Measurements from ENCODE around the gene FSTL1.

The FSTL1 gene

DNA sequence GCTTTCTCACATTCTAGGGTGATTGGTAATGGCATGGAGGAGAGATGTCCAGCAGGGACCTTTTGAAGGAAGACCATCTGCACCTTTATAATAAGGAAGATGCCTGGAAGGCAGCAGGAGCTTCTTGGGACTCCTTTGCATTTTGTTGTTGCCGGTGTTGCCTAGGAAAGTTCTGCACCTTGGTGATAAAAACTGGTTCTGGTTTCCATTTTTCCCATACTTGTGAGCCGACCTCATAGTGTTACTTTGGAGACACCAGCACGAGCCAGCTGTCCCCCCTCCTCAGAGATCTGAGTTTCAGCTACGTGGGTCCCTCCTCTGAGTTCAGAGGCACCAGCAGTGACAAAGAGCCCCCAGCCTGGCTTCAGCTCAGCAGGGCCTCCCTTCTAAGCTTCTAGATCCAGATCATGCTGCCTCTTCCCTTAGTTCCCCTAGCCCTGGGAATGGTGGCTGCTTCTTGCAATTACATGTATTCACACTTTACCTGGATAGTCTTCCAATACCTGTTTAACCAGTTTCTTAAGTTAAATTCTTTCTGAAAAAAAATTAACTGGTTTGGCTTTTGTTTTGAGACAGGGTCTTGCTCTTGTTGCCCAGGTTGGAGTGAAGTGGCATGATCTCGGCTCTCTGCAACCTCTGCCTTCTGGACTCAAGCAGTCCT, 18.0 kb upstream of the FSTL1 start:
- TF ChIP-seq, protein P1, sequence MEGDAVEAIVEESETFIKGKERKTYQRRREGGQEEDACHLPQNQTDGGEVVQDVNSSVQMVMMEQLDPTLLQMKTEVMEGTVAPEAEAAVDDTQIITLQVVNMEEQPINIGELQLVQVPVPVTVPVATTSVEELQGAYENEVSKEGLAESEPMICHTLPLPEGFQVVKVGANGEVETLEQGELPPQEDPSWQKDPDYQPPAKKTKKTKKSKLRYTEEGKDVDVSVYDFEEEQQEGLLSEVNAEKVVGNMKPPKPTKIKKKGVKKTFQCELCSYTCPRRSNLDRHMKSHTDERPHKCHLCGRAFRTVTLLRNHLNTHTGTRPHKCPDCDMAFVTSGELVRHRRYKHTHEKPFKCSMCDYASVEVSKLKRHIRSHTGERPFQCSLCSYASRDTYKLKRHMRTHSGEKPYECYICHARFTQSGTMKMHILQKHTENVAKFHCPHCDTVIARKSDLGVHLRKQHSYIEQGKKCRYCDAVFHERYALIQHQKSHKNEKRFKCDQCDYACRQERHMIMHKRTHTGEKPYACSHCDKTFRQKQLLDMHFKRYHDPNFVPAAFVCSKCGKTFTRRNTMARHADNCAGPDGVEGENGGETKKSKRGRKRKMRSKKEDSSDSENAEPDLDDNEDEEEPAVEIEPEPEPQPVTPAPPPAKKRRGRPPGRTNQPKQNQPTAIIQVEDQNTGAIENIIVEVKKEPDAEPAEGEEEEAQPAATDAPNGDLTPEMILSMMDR (IDR thresholded peaks at IDR 0.05; ENCODE audit: insufficient read depth, missing control alignments) = no peak
- FAIRE-seq (no peak), DNase-seq (ENCODE audit: insufficient read length, low spot score) (no peak)

DNA sequence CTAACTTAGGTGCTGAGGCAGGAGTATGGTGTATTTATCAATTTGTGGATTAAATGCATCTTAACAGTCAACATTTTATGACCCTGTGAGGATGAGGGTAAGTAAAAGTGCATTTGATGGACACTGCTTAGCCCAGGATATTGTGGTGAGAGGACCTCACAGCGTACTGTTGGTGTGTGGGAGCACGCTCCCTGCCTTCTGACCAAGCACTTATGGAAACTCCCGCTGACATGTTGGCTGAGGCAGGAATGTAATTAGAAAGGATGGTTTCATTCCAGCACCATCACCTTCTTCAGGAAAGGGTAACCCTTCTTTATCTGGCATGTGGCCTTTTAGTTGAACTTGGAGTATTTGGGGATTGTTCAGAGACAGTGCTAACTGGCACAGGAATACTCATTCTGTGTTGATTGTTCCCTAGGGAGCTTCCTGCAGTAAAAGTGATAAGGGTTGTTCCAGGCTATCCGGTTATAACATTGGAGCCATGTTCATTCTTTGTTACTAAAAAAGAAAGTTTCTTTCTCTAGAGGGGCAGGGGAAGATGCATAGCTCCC, 11.7 kb upstream of the FSTL1 start:
- TF ChIP-seq, protein P1 (IDR thresholded peaks at IDR 0.05; ENCODE audit: insufficient read depth, missing control alignments) = no peak
- DNase-seq (ENCODE audit: insufficient read length, low spot score) = no peak
- no peak for FAIRE-seq

DNA sequence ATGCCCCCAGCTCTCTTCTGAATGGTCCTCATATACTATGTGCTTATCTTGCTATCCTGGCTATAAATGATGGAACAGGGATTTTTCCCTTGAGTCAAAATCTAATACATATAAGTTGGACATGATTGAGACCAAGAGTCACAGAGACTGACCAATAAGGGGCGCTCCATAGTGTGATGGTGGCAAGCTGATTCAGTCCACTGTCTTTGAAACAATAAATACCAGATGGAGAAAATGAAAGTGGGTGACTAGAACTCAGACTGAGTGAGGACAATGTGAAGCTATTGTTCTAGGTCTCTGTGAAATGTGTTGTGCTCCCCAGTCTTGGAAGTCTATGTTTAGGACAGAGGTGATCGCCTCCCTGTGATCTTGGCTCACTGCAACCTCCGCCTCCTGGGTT, 10.6 kb upstream of the FSTL1 start:
- FAIRE-seq (no peak), DNase-seq (ENCODE audit: insufficient read length, low spot score) (no peak)
- TF ChIP-seq, protein P1 (IDR thresholded peaks at IDR 0.05; ENCODE audit: insufficient read depth, missing control alignments) = no peak

DNA sequence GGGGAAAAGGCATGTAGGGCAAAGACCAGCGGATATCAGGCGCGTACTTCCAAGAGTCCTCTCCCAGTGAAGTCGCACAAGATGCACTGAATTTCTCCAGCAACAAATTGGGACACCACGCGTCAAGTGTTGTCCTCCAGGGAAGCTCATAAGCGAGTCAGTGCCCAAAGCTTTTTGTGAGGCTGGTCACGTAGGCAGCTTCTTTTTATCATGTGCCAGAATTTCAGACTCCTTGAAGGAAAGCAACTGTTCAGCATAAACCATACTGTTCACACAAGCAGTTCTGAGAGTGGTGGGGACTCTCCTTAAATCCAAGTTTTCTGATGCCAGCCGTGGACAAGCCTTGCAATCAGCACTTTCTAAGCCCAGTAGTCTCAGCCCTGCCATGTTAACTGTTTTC, 10.1 kb upstream of the FSTL1 start:
- TF ChIP-seq, protein P1 (IDR thresholded peaks at IDR 0.05; ENCODE audit: insufficient read depth, missing control alignments) = no peak
- no peak for FAIRE-seq
- DNase-seq (ENCODE audit: insufficient read length, low spot score) = no peak

DNA sequence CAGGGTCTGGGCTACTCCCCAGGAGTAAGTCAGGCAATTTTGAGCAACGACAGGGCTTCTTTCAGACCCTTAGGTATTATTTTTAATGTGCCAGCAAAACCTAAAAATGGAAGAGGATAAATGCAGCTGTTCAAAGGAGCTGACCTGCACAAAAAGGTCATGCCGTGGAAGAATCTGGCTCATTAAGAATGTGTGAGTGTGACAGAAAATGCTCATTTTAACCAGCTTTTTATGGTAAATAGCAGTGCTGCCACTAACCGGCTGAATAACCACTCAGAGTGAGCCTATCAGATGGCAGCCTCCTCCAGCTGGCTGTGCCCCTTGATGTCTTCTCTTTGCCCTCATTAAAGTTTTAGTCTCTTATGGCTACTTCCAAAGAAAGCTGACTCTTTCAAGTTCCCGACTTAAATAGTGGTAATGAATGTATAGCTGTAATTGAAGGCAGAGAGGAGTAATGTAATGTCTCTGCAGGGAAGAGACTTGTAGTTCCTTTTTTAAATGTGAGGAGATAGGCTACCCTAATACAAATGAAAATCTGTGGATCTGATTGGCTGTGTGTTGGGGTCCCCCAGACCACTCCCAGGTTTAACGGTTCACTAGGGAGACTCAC, 9.5 kb upstream of the FSTL1 start:
- no peak for FAIRE-seq
- TF ChIP-seq, protein P1 (IDR thresholded peaks at IDR 0.05; ENCODE audit: insufficient read depth, missing control alignments) = no peak
- DNase-seq (ENCODE audit: insufficient read length, low spot score) = no peak

DNA sequence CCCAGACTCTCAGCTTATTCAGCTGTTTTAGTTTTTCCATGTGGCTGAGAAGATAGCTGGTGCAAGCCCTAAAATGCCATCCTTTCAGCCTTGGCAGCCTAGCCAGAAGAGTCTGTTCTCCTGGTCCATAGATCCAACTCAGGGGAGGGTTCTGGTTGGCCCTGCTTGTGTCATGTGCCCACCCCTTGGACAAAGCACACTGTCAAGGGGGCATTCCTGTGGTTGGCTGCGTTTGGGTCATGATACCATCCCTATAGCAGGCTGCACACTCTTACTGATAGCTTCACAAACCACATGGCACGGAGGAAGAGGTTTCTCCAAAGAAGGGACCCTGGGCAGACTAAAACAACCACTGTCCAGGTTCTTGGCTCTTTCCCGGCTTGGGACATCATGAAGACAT, 8.4 kb upstream of the FSTL1 start:
- TF ChIP-seq, protein P1 (IDR thresholded peaks at IDR 0.05; ENCODE audit: insufficient read depth, missing control alignments) = no peak
- DNase-seq (ENCODE audit: insufficient read length, low spot score) = no peak
- no peak for FAIRE-seq

DNA sequence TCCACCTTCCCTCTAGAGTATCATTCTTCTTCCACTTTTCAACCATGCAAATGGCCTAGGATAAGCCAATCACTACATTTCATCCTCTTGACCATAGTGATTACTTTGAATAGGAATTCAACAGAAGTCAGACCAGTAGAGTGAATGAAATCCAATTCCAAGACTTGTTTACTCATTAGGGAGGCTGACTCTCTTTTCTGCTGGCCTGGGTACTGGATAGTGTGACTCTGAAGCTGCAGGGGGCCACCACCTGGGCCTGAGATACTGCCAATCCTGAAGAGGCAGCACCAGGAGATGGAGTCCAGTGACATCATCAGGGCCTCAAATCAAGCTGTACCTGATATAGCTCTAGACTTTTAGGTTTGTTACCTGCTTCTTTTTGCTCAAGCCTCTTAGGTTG, 7.0 kb upstream of the FSTL1 start:
- TF ChIP-seq, protein P1 (IDR thresholded peaks at IDR 0.05; ENCODE audit: insufficient read depth, missing control alignments) = no peak
- no peak for FAIRE-seq
- no peak for DNase-seq (ENCODE audit: insufficient read length, low spot score)

Data from D721Med (cell line).